RPMI8226 (cell line): ENCODE measurements around the gene GALNTL6.
A peak's percentile ranks its signal among the peaks of the same experiment; 100 is the strongest.
"Not testable (repeated sequence)": the region's sequence is repeated elsewhere in the genome, so short reads cannot be mapped to it uniquely, and the experiment has no call there.

Experiments
- DNase-seq: peaks from one replicate; pipeline ENCODE4 v3.0.0-alpha.2; 2015

GALNTL6 gene

DNA sequence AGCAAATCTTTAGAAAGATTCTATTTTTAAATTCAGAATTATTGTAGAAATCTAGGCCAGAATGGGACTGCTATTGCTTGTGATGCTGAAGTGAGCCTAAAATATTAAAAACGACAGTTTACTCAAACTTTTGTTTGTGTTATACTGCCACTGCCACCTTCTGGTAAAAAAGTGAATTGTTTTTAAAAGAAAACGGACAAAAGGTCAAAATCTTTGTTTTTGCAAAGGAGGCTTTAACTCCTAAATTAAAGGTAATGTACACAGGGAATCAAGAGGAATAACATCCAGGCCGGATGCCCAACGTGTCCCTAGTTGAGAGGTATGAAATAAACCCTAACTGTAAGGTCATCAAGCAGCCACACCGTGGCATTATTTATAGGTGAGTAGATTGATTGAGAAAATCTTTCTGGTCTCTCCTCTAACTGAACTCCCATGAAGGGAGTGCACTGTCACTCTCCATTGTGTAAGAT, 1017.1 kb downstream of the GALNTL6 start:
- peak; percentile 8 for DNase-seq

DNA sequence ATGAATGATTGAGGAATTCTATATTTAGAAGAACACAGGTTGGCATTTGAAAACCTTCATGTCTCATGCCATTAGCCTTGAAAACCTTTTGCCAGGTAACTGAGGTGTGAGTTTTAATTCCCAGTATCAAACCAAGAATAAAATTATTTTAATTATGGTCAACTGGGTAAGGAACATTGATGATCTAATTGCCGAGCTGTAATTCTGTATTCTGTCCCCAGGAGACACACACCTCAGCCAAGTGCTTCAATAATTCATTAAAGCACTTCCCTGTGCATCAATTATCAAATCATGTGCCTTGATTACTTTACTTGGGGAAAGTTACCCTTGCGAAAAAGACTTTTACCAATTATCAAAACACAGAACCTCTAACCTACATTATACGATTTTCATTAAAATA, 1023.5 kb downstream of the GALNTL6 start:
- no peak for DNase-seq

DNA sequence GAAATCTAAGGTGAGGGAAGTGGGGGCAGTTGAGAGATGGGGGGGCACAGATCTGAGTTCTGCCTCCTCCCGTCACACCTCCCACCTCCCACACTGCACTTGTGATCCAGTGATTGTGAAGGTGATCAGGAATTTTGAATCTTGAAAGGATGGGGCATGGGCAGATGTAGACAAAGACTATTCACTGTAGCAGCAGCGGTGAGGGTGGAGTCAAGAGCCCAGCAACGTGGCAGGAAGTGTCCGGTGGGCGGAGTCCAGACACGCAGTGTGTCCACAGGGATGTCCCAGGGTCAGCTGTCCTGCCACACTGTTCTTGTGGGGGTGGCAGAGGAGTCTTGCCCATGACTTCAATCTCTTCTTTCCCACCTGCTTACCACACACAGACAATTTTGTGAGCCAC, 1024.9 kb downstream of the GALNTL6 start:
- DNase-seq, result no peak

DNA sequence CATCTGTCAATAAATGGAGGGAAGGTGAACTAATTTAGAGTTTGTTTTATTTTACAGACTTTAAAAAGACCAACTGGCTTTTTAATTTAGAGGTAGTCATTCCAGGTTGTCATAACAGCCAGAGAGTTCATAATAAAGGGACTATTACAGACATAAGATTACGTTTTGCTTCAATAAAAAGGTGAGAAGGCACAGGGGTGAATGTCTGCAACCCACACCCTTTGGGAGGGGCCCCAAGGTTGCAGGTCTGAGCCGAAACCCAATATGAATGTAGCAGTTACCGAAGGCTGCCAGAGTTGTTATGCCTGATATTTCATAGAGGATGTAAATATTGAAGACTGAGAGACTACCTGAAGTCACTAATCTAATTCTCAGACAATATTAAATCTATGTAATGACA, 1025.7 kb downstream of the GALNTL6 start:
- no peak for DNase-seq

DNA sequence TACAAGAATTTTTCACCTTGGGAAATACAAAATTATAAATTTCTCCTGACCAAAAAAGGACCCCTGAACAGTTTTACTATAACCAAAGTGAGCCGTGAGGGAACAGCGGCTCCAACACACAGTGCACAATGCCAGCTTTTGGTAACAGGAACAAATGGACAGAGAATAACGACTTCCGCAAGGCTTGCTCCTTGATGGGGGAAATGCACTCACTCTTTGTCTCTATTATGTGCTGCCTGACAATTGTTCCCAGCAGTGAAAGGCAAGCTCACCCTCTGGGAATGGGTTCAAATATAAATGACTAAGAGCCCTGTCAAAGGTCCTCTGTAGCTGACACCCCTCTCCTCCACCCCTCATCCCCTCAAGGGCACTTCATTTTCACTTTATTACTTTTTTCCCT, 1029.6 kb downstream of the GALNTL6 start:
- DNase-seq, result no peak

DNA sequence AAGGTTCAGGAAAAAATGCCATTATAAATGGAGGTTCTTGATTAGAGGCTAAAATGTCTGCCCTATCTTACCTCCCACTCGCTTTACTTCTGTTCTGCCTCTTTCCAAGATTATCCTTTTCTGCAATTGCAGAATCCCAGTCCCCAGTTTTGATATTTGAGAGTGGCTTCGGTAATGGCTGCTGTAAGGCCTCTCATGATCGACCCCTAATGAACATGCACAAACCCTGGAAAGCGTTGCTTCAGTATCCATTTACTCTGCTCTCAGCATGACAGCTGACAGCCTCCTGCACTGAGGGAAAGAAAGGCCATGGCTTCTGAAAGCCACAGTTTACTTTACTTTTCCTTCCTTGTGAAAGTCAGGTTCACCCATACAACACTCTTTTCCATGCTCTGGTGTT, 1030.0 kb downstream of the GALNTL6 start:
- DNase-seq, result no peak

DNA sequence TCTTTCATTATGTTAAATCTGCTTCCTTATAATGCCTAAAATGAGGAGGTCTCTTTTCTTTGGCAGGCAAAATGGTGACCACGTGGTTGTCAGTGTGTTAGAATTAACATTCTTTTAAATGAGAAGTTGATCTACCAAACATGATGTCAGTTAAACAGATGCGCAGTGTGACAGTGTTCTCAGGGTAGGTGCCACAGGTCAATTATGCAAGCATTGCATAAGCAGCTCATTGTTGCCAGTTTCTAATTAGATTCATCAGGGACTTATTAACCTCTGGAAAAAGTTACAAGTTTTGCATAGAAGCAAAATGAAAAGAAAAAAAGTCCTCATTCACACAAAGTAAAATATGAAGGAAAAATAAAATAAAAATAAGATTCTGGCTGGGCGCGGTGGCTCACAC, 1031.4 kb downstream of the GALNTL6 start:
- DNase-seq, result no peak

DNA sequence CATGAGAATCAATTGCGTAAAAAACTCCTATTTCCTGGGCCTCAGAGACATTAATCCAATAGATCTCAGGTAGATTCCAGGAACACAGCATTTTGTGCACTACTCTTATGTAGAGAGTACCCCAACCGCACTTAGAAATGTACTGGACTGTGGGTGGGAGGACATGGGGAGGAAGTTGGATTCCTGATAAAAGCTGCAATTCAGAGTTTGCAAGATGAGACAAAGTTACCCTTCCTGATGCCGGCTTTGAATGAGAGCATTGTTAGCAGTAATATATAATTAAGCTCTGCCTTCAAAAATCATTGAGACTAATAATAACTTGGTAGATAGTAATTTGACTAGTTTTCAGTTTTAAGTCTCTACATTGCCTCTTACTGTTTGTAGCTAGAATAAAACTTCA, 1032.1 kb downstream of the GALNTL6 start:
- no peak for DNase-seq

DNA sequence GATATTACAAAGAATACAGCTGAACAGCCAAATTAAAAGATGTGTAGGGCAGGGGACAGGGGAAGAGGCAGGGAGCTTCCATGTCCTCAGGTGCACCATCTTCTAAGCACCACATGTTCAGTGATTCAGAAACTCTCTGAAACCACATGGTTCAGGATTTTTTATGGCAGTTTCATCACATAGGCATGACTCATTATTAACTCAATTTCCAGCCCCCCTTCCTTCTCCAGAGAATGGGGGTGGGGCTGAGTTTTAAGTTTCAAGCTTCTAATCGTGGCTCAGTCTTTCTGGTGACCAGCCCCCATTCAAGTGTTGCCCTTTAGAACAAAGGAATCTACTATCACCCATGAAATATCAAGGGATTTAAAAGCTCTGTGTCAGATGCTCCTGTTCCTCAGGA, 1037.6 kb downstream of the GALNTL6 start:
- DNase-seq, result no peak

DNA sequence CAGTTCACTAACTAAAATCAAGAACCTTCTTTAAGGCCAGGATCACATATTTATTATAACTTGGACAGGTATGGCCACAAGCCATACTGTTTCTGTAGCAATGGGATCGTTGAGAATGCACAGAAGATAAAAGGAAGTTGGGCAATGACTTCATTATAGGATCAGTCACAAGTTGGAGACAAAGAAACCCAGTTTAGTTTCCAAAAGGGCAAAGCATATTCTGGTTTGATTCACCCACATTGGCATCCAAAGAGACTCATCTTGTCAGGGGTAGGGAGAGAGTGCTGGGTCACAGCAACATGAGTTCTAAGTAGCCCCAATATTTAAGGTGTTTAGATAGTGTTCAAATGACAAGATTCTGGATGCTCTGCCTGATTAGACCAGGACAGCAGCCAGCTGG, 1038.3 kb downstream of the GALNTL6 start:
- DNase-seq, result no peak

DNA sequence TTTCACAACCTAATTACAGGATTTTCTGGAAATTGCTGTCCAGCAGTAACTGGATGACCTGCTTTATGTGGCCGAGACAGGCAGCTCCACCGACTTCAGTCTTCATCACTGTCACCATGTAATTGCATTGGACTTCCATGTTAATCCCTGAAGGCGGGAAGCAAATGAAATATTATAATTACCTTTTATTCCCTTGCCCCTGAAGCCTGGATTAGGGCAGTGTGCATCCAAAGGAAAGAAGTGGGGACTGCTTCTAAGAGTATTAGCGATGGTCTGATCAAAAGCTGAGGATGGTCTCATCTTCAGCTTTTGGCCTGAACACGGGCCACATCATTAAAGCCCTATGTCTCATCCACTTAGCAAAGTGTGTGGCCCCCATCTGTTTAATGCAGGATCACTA, 1043.8 kb downstream of the GALNTL6 start:
- no peak for DNase-seq

DNA sequence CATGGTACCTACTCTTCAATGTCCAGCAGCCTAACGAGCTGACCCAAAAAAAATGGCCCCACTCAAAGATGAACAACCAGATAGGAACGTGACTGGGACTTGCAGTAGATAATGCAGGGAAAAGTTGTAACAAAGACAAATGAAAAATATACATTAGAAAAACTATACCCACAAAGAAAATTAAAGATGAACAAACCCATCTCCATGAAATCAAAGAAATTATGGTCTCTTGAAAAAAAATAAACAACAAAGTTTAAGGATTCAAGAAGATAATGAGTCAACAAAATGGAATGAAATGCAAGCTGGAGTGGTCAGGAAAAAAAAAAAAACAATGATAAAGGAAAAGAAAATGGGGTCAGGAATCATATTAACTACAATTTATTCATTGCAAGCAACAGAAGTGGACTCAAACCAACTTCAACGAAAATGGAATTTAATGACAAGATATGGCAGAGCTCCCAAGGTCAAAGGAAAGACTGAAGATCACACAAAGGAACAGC, 1045.6 kb downstream of the GALNTL6 start:
- DNase-seq, result no peak

DNA sequence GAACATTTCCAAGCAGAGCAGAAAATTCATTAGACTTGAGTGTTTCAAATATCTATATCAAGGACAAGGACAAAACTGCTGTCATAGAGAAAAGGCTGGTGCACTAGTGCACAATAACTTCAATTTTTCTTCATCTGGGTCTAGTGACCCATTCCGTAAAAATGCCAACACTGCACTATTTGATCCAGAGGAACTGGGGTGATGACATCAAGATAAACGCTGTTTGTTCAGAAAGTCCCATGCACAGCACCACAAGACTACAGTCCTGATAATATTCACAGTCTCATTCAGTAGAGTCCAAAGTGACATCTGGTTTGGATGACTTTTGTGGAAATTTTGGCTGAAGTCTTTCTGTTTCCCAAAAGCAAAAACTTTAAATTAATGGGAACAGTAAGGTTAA, 1051.9 kb downstream of the GALNTL6 start:
- no peak for DNase-seq

DNA sequence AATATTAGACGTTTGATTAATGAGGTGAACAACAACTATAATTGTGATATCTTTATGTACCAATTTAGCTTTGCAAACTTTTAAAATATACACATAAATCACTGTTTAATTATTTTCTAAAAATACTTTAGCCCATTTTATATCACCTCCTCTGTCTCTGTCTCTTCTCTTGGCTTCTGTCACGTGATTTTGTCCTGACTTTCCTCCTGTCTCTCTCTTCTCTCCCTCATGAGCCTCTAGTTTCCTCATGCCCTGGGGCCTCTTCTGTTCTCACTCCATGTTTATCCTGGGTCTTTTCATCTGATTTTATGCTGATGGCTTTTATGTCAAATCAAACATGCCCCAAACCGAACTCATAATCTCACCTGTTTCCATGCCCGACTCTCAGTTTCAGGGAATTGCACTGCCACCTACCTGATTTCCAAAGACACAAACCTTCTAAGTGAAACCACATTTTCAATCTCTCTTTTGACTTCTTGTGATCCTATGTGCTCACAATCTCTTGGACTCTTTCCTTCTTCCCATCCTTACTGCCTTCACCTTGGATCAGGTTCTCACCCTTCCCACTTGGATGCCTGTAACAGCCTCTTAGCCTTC, 1052.4 kb downstream of the GALNTL6 start:
- no peak for DNase-seq

DNA sequence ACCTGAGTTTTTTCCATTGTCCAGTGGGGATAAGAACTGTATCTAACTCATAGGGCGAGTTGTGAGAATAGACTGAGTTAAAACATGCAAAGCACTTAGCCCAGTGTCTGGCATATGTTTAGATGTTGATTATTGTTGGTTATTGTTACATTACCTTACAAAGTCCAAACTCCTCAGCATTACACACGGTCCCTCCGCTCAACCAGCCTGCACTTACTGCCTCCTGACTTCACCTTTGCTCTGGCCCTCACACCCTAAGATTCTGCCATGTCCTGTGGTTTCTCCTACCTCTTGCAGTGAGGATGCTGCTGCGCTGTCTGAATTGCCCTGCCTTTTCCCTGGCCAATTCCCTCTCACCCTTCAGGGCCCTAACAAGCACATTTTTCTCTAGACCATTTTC, 1053.2 kb downstream of the GALNTL6 start:
- DNase-seq, result no peak

DNA sequence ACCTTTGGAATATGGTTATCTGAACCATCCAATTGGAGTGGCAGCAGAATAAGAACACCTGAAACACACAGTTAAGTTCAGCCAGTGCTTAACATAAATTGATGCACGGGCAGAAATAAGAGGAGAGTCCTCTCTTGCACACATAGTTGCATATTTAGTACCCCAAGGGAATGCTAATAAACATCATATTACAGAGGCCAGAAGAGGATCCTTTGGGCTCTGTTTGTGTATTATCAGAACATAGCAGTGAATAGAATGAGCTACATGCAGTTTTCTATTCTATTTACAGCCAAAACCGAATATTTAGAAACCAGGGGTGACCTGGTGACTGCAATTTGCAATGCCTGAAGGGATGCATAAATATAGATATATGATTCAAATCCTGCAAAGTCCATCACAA, 1054.6 kb downstream of the GALNTL6 start:
- DNase-seq, result no peak

DNA sequence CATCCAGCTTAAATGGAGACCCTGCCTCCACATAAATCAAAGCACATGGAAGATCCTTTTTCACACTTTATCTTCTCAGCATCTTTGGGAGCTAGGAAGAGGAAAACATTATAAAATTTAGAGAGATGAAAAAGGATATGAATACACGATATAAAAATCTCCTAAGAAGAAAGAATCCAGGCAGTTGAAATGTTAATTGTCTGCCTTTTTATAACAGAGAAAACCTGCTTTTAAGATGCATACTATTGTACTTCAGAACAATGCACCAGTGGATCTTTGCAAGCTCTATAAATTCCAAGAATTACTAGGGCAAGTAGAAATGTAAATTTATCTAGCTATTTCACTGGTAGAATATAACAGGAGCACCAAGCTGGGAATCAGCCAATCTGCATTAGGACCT, 1055.1 kb downstream of the GALNTL6 start:
- DNase-seq, result no peak

DNA sequence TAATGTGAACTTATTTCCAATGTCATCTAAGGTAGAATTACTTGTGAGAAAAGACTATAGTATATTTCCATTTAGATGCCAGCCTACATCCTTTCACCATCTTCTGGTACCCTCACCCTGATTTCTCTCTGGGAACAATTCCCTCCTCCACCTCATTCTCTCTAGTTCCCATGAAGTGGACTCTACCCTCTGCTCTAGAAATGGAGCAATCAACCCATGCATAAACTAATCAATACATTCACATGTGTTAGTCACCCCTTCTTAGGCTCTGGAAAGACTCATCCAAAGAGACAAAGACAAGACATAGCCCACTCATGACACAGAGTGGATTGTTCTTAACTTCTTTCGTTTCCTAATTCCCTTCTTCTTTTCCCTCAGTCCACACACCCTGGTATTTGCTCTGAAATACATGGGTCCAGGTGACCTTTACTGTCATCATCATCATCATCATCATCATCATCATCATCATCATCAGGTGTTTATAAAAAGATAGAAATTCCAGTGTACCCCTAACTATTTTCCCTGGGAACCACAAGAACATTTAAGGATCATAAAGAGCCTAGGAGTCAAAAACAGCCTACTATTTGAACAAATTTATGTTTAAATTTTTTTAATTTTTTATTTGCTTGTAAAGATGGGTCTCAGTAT, 1056.5 kb downstream of the GALNTL6 start:
- no peak for DNase-seq

DNA sequence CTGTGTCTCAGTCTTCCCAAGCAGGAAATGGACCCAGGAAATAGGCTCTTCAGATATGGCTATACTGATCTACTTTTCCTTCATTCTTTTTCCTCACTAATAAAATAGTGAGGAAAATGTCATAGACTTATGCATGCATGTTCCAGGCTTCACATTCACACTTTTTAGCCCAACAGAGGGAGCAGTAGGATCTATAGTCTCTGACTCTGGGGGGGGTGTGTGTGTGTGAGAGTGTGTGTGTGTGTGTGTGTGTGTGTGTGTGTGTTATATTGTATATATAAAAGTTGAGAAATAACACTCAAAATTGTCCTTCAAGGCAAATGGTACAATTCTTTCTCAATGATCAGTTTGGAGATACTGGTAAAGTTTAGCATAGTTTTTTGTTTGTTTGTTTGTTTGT, 1058.2 kb downstream of the GALNTL6 start:
- no peak for DNase-seq

DNA sequence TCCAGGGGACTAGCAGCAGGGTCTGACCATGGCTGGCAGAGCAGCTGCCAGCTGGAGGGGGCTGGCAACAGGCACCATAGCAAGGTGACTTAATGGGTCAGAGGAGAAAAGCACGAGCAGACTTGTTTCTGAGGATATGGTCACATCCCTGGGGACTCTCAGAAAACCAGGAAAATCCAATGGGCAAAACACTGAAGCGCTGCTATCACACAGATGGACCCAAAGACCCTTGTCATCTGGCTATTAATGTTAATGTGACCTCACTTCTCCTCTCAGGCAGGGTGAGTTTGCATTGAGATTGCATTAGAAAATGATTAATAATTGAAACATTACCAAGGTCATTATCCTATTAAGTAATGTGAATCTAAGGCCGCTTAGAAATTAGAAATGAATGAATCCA, 1061.7 kb downstream of the GALNTL6 start:
- DNase-seq, result no peak

DNA sequence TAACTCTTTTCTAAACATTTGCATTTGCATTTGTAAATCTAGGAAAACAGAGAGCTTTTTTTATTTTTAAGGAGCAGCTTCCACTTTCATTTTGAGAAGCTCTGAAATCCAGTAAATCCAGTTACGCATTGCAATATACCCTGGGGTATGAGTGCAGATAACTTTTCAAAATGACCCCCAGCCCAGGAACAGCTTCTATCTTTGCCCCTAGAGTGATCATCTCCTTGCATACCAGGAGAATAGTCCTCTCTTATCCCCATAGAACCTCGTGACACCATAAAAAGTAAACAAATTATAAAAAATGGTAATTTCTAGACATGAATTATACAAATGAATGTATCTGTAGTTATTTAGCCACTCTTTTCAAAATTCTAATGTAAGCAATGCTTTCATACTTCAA, 1063.2 kb downstream of the GALNTL6 start:
- no peak for DNase-seq

DNA sequence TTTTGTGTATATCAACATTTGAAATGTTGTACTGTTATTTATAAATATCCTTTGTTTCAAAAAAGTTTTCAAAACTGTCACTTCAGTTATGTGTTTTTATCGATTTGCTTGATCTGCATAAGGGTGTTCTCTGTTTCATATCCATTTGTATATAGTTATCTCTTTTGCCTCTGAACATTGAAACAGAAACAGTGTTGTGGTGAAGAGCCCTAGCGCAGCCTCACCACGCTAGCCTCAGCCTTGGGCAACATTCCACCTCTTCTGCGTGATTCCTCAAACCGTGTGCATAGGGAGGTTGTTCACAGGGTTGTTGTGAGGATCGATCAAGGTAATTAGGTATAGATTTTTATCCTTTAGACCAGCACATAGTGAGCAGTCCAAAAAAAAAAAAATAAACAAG, 1068.4 kb downstream of the GALNTL6 start:
- DNase-seq, result no peak

DNA sequence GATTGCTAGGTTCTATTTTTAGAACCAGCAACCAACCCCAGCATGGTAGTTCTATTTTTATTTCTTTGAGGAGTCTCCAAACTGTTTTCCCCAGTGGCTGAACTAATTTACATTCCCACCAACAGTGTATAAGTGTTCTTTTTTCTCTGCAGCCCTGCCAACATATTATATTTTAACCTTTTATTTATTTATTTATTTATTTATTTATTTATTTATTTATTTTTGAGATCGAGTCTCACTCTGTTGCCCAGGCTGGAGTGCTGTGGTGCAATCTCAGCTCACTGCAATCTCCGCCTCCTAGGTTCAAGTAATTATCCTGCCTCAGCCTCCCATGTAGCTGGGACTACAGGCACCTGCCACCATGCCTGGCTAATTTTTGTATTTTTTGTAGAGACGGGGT, 1074.2 kb downstream of the GALNTL6 start:
- not testable (repeated sequence) for DNase-seq

DNA sequence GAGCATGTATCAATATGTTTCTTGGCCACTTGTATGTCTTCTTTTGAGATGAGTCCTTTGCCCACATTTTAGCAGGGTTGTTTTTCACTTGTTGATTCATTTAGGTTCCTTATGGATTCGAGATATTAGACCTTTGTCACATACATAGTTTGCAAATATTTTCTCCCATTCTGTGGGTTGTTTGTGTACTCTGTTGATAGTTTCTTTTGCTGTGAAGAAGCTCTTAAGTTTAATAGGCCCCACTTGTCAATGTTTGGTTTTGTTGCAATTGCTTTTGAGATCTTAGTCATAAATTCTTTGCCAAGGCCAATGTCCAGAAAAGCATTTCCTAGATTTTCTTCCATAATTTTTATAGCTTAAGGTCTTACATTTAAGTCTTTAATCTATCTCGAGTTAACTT, 1074.8 kb downstream of the GALNTL6 start:
- DNase-seq, result no peak

DNA sequence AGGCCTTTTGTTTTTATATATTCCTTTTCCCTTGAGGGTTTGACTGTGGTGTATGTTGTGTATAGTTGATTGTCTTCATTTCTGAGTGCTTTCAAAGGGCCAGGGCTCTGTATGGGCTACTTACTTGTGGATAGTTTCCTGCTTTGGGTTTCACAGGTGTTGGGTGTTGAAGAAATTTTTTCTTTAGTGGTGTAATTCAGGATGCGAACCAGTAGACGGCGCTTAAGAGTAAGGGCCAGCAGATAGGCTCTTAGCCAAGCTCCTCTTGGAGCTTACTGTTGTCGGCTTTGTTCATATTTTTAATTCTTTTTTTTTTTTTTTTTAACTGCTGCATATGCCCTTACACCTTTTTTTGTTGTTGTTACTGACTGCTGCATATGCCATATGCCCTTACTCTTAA, 1079.1 kb downstream of the GALNTL6 start:
- DNase-seq, result peak; percentile 7
